K562 (cell line): Measurements from ENCODE around the gene PCK2. TPM values are rescaled to one million over a fixed set of nuclear protein-coding genes. Genes with fewer than 3 reads are reported as not detected.

Experiments used
- ATAC-seq: fragments of 200-7000 bp; cut with Tn5 transposase; 3 replicates; pipeline ENCODE4 v1.9.1; 2020; ENCODE audit warnings: moderate library complexity
- BruUV-seq: library from RNA; stranded (reverse); fragments of 400-500 nt; replicated peaks from 2 replicates; lab custom pipeline; 2021; lab: Mats Ljungman, UMichigan
- CTCF ChIA-PET: fragments of 300-600 bp; formaldehyde crosslinking; extraction: SDS; loops from one replicate; lab custom pipeline; 2021; ENCODE audit warnings: low intra/inter-chr PET ratio; lab: Yijun Ruan, JAX
- POLR2A ChIA-PET: fragments of 300-600, 350-650 bp; sonication (Branson Sonifier 250); formaldehyde crosslinking; extraction: SDS; loops from one replicate; lab custom pipeline; 2021; ENCODE audit warnings: antibody characterized with exemption, inconsistent platforms; lab: Yijun Ruan, JAX
- DNase-seq, 4 experiments: peaks; one replicate each; pipeline versions ENCODE4 v3.0.0 to v3.0.0-alpha.2; 2011 to 2018; ENCODE audit warnings: low spot score in 3 of 4, mixed read lengths in 3 of 4; ENCODE audit errors: extremely low read depth in 1 of 4
- FAIRE-seq: peaks from 2 replicates; lab custom pipeline; 2011; peaks lifted over from hg19 to GRCh38; lab: Jason Lieb, UNC
- H2AFZ ChIP-seq: 2 replicates; pipeline ENCODE4 v1.6.0; 2011; ENCODE audit warnings: low read depth, low read length, control low read depth, inconsistent platforms
- H3K27ac ChIP-seq: fragments of 200-600 bp; 3 replicates; pipeline ENCODE4 v1.8.0; 2011; ENCODE audit warnings: low read depth, mild to moderate bottlenecking, control low read depth, inconsistent platforms, low read length, moderate library complexity, mixed read lengths; ENCODE audit errors: extremely low read depth
- H3K27me3 ChIP-seq, 2 experiments: fragments of 300-600 bp in 1 of 2; 2 replicates in 1 of 2; 3 replicates in 1 of 2; pipeline versions ENCODE4 v1.6.0 to v1.8.0; 2011; ENCODE audit warnings: inconsistent platforms in 2 of 2, low read length in 2 of 2, mild to moderate bottlenecking in 1 of 2, mixed read lengths in 1 of 2, moderate library complexity in 1 of 2; ENCODE audit not compliant: control insufficient read depth in 2 of 2, insufficient read depth in 2 of 2
- H3K36me3 ChIP-seq: fragments of 300-600 bp; 3 replicates; pipeline ENCODE4 v1.8.0; 2011; ENCODE audit warnings: mild to moderate bottlenecking, low read length, inconsistent platforms; ENCODE audit not compliant: control insufficient read depth, insufficient read depth
- H3K4me1 ChIP-seq, 2 experiments: fragments of 200-600 bp in 1 of 2; replicated peaks in 1 of 2; 2 replicates in 1 of 2; 3 replicates in 1 of 2; pipeline versions ENCODE4 v1.5.1 to v1.8.0; 2011; ENCODE audit warnings: inconsistent platforms in 2 of 2, low read length in 2 of 2, mild to moderate bottlenecking in 1 of 2, mixed read lengths in 1 of 2, moderate library complexity in 1 of 2; ENCODE audit not compliant: control insufficient read depth in 2 of 2, insufficient read depth in 2 of 2
- H3K4me2 ChIP-seq: 2 replicates; pipeline ENCODE4 v1.6.1; 2011; ENCODE audit warnings: low read length, control low read depth, inconsistent platforms, mixed read lengths; ENCODE audit not compliant: insufficient read depth
- H3K4me3 ChIP-seq: fragments of 200-600 bp; sonication (generic), shearing (Covaris generic); 2 replicates; pipeline ENCODE4 v1.5.1; 2016; ENCODE audit warnings: control low read depth, inconsistent platforms
- H3K79me2 ChIP-seq: fragments of 200-600 bp; 3 replicates; pipeline ENCODE4 v1.8.0; 2011; ENCODE audit warnings: low read length, inconsistent platforms; ENCODE audit not compliant: control insufficient read depth, insufficient read depth
- H3K9ac ChIP-seq, 2 experiments: 2 replicates each; pipeline versions ENCODE4 v1.6.0 to v1.6.1; 2011; ENCODE audit warnings: low read depth in 2 of 2, low read length in 2 of 2, control low read depth in 1 of 2, inconsistent platforms in 1 of 2, mild to moderate bottlenecking in 1 of 2, mixed read lengths in 1 of 2; ENCODE audit not compliant: insufficient read depth in 1 of 2
- H3K9me1 ChIP-seq: one replicate; pipeline ENCODE4 v1.6.0; 2011; ENCODE audit warnings: inconsistent platforms, mild to moderate bottlenecking, low read length, moderate library complexity; ENCODE audit not compliant: control insufficient read depth, insufficient read depth
- H3K9me3 ChIP-seq: replicated peaks from 2 replicates; pipeline ENCODE4 v1.5.1; 2011; ENCODE audit warnings: low read depth, low read length, inconsistent platforms; ENCODE audit not compliant: control insufficient read depth, insufficient read depth
- H4K20me1 ChIP-seq: replicated peaks from 2 replicates; pipeline ENCODE4 v1.6.1; 2011; ENCODE audit warnings: low read length, inconsistent platforms, mixed read lengths; ENCODE audit not compliant: control insufficient read depth, insufficient read depth
- FOXP1 ChIP-seq: sonication (generic); formaldehyde crosslinking; IDR thresholded peaks from 2 replicates; pipeline ENCODE4 v1.8.0; 2022; ENCODE audit warnings: mild to moderate bottlenecking, missing genetic modification reagents
- FUS ChIP-seq: fragments of 200-400 bp; formaldehyde crosslinking; optimal IDR thresholded peaks from 2 replicates; pipeline ENCODE3; 2017; ENCODE audit warnings: low read depth, low read length
- PHF8 ChIP-seq: fragments of 200-600 bp; sonication (generic); IDR thresholded peaks from 2 replicates; pipeline ENCODE4 v1.6.1; 2012; ENCODE audit warnings: mixed run types, mild to moderate bottlenecking, inconsistent platforms, low read length, moderate library complexity, borderline replicate concordance
- SP1 ChIP-seq: sonication (generic); formaldehyde crosslinking; IDR thresholded peaks from 2 replicates; pipeline ENCODE4 v1.8.1; 2022; ENCODE audit warnings: mild to moderate bottlenecking, missing genetic modification reagents
- ZFP36 ChIP-seq: fragments of 150-350 bp; IDR thresholded peaks from 2 replicates; pipeline ENCODE4 v1.6.1; 2018; ENCODE audit warnings: low read length, low read depth; ENCODE audit not compliant: partially characterized antibody
- ZFX ChIP-seq: sonication (generic); formaldehyde crosslinking; IDR thresholded peaks from 2 replicates; pipeline ENCODE4 v1.8.0; 2022; ENCODE audit warnings: mild to moderate bottlenecking, missing genetic modification reagents, moderate library complexity
- WGBS: fragments of 100-300 bp; shearing (Covaris generic); methylation state at CpG from one replicate; pipeline ENCODE4 v1.1.6; 2016; ENCODE audit warnings: low coverage, mixed read lengths; ENCODE audit not compliant: insufficient coverage; ENCODE audit errors: missing lambda C conversion rate; 5-methylcytosine and 5-hydroxymethylcytosine counted together
- in situ Hi-C: fragments of 300-500 bp; cut with MboI; formaldehyde crosslinking; loops from 4 replicates; pipeline ENCODE4 v1.15.0; 2018; ENCODE audit warnings: inconsistent platforms, mixed read lengths
- intact Hi-C: fragments of 100-400 bp; cut with micrococcal nuclease; formaldehyde crosslinking; loops from 2 replicates; pipeline ENCODE4 v1.14.2; 2022
- polyA plus RNA-seq, 8 experiments: library from polyadenylated mRNA; depleted of rRNA in 4 of 8; stranded (reverse) in 5 of 8; unstranded in 3 of 8; fragments of >200 nt; fragmentation: Nextera tagmentation in 2 of 8; fragmentation: Illumina TruSeq in 1 of 8; extraction: Ambion mirVana in 2 of 8; extraction: Trizol in 1 of 8; gene quantifications; 2 replicates each; pipeline versions ENCODE4 v1.2.1 to v1.2.3, GENCODE V29; 2011 to 2014; ENCODE audit warnings: inconsistent platforms in 1 of 8, missing spikeins in 1 of 8
- total RNA-seq, 7 experiments: library from RNA; depleted of rRNA in 6 of 7; stranded (reverse); fragments of >200 nt in 6 of 7; fragmentation: Illumina TruSeq in 2 of 7; extraction: Trizol in 2 of 7; gene quantifications; 2 replicates each; pipeline versions ENCODE4 v1.2.1 to v1.2.3, GENCODE V29; 2011 to 2021; ENCODE audit warnings: low replicate concordance in 1 of 7
- TF ChIP-seq, protein P1 (sequence below): sonication (generic); formaldehyde crosslinking; IDR thresholded peaks from 2 replicates; pipeline ENCODE4 v1.8.0; 2022; ENCODE audit warnings: mild to moderate bottlenecking, missing genetic modification reagents, borderline replicate concordance

The PCK2 gene
- total and polyA plus RNA-seq, 9 of the 15 experiments (the other 6 are each of a cell fraction or from before 2014, with no cell fraction given) = 3.3 to 60.9 (median 30.4) TPM

DNA sequence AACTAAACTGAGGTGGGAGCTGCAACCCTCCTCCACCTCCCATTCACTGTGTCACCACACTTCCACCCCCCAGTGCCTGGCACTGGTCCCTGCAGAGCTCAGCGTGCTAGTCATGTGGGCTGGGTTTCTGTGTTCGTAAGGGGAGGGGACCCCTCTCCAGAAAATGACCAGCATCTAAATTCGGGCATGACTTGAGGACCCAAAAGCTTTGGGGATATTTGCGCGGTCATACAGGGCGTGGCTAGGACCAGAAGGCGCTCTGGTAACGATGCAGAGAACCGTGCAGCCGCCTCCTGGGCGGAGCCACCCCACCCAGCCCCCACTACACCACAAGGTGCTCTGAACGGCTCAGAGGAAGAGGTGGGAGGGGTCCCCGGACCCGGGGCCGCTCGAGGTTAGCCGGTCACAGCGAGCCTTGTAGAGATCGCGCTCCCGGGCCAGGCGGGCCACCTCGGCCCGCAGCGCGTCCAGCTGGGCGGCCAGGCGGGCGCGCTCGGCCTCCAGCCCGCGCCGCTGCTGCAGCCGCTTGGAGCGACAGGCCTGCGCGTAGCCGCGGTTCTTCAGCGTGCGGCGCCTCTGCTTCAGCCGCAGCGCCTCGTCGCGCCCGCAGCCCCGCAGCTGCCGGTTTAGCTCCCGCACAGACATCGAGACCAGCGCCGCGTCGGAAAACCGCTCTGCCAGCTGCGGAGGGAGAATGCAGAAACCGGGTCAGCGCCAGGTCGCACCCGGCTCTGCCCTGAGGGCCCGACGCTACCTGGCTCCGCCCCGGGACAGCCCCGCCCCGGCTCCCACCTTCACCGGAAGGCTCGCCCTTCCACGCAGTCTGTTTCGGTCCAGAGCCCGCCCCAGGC is 13.0 kb upstream of the PCK2 start (continued):
- no peak for TF ChIP-seq FUS

DNA sequence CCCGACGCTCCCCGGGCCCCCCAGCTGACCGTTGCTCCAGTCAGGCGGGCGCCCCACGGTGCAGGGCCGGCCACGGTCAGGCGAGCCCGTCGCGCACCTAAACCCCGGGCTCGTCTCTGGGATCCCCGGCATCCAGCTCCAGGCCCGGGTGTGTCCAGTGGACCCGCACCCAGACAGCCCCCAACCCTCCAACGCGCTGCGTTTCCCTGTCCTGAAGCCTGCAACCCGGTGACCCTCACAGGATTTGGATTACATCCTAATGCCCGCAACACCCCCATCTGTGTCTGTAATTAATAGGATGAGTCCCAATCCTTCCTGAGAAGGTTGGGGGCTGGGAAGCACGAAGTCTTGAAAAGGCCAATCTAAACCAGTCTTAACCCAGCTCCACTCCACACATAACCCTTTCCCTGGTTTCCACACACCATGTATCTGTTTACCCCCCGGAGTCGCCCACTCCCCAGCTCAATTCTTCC is 12.3 kb upstream of the PCK2 start:
- in situ Hi-C loops (no loop called here), intact Hi-C loops (no loop called here)
- no peaks in the 10 kb centered on the region for H3K36me3 ChIP-seq
- H3K9me3 ChIP-seq = no peaks in the 10 kb centered on the region
- H3K27ac ChIP-seq = peak overlapping the region; percentile 77
- H3K4me3 ChIP-seq = peak overlapping the region; percentile 53
- no peak for DNase-seq
- peaks cover 18 to 31% of the 10 kb centered on the region in 2 experiments for H3K4me1 ChIP-seq
- WGBS = 11% methylated on average over 10 of the region's 26 CpGs
- no peaks in the 10 kb centered on the region for H3K9me1 ChIP-seq
- BruUV-seq = no TSS peak
- no peaks in the 10 kb centered on the region for H3K79me2 ChIP-seq
- peak overlapping the region; percentile 53 to 80; a peak in 3 of 4 replicates for H3K9ac ChIP-seq
- no peaks in the 10 kb centered on the region for H4K20me1 ChIP-seq
- ATAC-seq = no peak
- ChIA-PET CTCF (interaction anchor here (0.7 kb wide), 1 partner anchor 24 kb away, joined by 5 read pairs; no protein-coding TSS in a partner anchor), POLR2A (interaction anchor here (1.1 to 5.5 kb wide), 6 partner anchors 8 to 32 kb away, joined by 3 to 40 read pairs (median 5); partner anchors contain the start of genes CPNE6, DCAF11, NRL and PCK2)
- FAIRE-seq = no peak
- H3K27me3 ChIP-seq = no peaks in the 10 kb centered on the region
- H3K4me2 ChIP-seq = peak overlapping the region; percentile 69
- H2AFZ ChIP-seq = peak overlapping the region; percentile 81
- TF ChIP-seq ZFX = peak; percentile 12; the same call in 1 of the 2 replicates
- TF ChIP-seq SP1 = 0 out of 2 replicates have a peak, but pooled peaks have one; percentile 5
- 0 out of 2 replicates have a peak, but pooled peaks have one; percentile 5 for TF ChIP-seq PHF8
- TF ChIP-seq ZFP36 = no peak
- TF ChIP-seq FOXP1 (CRISPR knock-in tag) = no peak
- TF ChIP-seq, protein P1, sequence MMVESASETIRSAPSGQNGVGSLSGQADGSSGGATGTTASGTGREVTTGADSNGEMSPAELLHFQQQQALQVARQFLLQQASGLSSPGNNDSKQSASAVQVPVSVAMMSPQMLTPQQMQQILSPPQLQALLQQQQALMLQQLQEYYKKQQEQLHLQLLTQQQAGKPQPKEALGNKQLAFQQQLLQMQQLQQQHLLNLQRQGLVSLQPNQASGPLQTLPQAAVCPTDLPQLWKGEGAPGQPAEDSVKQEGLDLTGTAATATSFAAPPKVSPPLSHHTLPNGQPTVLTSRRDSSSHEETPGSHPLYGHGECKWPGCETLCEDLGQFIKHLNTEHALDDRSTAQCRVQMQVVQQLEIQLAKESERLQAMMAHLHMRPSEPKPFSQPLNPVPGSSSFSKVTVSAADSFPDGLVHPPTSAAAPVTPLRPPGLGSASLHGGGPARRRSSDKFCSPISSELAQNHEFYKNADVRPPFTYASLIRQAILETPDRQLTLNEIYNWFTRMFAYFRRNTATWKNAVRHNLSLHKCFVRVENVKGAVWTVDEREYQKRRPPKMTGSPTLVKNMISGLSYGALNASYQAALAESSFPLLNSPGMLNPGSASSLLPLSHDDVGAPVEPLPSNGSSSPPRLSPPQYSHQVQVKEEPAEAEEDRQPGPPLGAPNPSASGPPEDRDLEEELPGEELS (CRISPR knock-in tag) = no peak
